ENCODE data around the gene ITGB1BP1. TPM values are rescaled to one million over a fixed set of nuclear protein-coding genes. Genes with fewer than 3 reads are reported as not detected.

Gene ITGB1BP1
- total RNA-seq, 1 experiment from 2014 or later: 68.1 TPM

DNA sequence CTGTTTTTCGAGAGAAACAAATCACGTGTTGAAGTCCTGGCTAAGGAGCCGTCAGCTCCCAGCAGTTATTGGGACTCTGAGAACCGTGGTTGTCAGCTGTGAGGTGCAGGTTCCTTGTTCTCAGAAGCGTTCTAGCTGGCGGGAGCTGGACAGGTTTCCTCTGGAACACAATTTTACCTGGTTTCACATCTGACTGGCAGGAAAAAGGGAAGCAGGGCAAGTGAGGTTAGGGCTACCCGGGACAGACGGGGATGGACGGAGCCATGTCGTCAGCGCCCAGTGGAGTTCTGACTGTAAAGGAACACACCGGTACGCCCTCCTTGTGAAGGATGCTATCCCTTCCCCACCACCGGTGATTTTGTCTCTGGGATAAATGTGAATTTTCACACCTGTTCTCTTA, 26.1 kb downstream of the ITGB1BP1 start:
- no TSS peak for BruUV-seq (replicated peaks)
- Histone ChIP-seq H3K27ac (no peak overlapping the region), H3K9me3 (ENCODE audit: insufficient read depth, low read depth) (no peaks in the 10 kb centered on the region), H3K4me3 (no peak overlapping the region), H3K79me2 (ENCODE audit: low read depth) (no peaks in the 10 kb centered on the region), H3K36me3 (ENCODE audit: low read depth) (peaks cover 39% of the 10 kb centered on the region), H3K4me2 (no peak overlapping the region), H2AFZ (no peak overlapping the region), H3K9me2 (ENCODE audit: insufficient read depth) (no peaks in the 10 kb centered on the region), H3F3A (ENCODE audit: insufficient read depth, low read depth) (peaks cover 57% of the 10 kb centered on the region), H3K27me3 (ENCODE audit: insufficient read depth, low read depth) (no peaks in the 10 kb centered on the region), H4K20me1 (ENCODE audit: insufficient read depth) (no peaks in the 10 kb centered on the region; the same call in 1 of the 2 replicates), H3K4me1 (replicated peaks; ENCODE audit: insufficient read depth) (peaks cover 24% of the 10 kb centered on the region)
- DNase-seq: no peak
- CTCF ChIA-PET: no interaction called here
- intact Hi-C loops (cut with micrococcal nuclease; ENCODE audit: unreplicated experiment): no loop called here
- TF ChIP-seq EZH2 (IDR thresholded peaks at IDR 0.05; ENCODE audit: low read depth): no peak
- TF ChIP-seq CTCF (conservative IDR thresholded peaks at IDR 0.05): no peak
- POLR2A ChIA-PET (ENCODE audit: unreplicated experiment): no interaction called here

DNA sequence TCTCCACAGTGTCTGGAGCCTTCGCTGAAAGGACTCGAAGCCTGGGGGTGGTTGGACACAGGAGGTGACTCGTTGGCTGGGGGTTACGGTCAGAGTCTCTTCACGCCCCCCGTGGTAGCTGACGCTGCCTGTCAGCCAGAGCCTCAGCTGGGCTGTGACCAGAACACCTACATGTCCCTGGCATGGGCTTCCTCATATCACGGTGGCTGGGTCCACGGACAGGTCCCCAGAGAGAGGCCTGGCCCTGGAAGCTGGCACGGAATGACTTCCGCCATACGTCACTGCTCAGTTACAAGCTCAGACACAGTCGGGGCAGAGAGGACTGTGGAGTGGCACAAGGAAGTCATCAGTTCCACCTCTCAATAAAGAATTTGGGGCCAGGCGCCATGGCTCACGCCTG, 28.5 kb downstream of the ITGB1BP1 start:
- Histone ChIP-seq H3K9me3 (ENCODE audit: insufficient read depth, low read depth) (no peaks in the 10 kb centered on the region), H3K4me1 (replicated peaks; ENCODE audit: insufficient read depth) (peaks cover 9% of the 10 kb centered on the region; the same call in 1 of the 2 replicates), H3K4me2 (no peak overlapping the region), H3K27ac (no peak overlapping the region), H3K27me3 (ENCODE audit: insufficient read depth, low read depth) (no peaks in the 10 kb centered on the region), H3K36me3 (ENCODE audit: low read depth) (peaks cover 43% of the 10 kb centered on the region), H3K9me2 (ENCODE audit: insufficient read depth) (no peaks in the 10 kb centered on the region), H4K20me1 (ENCODE audit: insufficient read depth) (no peaks in the 10 kb centered on the region; the same call in 1 of the 2 replicates), H3K4me3 (no peak overlapping the region), H2AFZ (no peak overlapping the region), H3K79me2 (ENCODE audit: low read depth) (no peaks in the 10 kb centered on the region), H3F3A (ENCODE audit: insufficient read depth, low read depth) (peaks cover 59% of the 10 kb centered on the region)
- ChIA-PET CTCF (no interaction called here), POLR2A (ENCODE audit: unreplicated experiment) (no interaction called here)
- no peak for DNase-seq
- no peak for TF ChIP-seq CTCF (conservative IDR thresholded peaks at IDR 0.05)
- no peak for TF ChIP-seq EZH2 (IDR thresholded peaks at IDR 0.05; ENCODE audit: low read depth)
- intact Hi-C loops (cut with micrococcal nuclease; ENCODE audit: unreplicated experiment): no loop called here
- BruUV-seq (replicated peaks): no TSS peak

DNA sequence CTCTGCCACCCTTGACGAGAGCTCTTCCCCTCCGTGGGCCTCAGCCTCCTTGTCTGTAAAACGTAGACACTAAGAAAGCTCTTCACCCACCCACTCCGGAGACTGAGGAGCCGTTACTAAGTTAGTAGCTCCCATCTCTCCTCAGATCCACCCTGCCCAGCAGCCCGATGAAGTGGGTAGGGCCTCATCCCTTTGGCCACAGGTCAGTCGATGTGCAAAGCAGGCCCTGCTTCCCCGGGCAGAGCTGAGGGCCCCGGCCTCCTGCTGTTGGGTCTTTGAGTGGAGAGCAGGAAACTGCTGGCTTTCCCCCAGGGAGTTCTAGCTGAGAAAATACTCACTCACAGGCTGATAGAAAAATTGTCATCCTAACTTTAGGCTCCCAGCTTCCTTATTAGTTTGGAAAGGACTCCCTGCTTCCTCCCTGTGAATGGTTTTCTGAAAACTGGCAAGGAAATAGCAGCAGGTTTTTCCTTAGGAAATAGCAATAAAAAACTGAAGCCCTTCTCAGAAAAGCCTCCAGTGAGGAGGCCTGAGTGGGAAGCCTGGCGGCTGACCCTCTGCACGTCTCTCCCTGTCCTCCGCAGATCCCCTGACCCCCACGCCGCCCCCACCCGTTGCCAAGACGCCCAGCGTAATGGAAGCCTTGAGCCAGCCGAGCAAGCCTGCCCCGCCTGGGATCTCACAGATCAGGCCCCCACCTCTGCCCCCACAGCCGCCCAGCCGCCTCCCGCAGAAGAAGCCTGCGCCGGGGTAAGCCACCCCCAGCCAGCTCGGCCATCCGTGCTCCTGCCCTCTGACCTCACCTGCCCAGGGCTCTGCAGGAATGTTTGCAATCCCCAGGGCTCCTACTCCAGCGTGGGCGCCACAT, 30.2 kb downstream of the ITGB1BP1 start:
- no peak for DNase-seq
- Histone ChIP-seq H3K4me1 (replicated peaks; ENCODE audit: insufficient read depth) (0 out of 2 replicates have a peak, but pooled peaks cover 4% of the 10 kb centered on the region), H3K9me2 (ENCODE audit: insufficient read depth) (no peaks in the 10 kb centered on the region), H3F3A (ENCODE audit: insufficient read depth, low read depth) (peaks cover 42% of the 10 kb centered on the region), H4K20me1 (ENCODE audit: insufficient read depth) (no peaks in the 10 kb centered on the region; the same call in 1 of the 2 replicates), H3K27me3 (ENCODE audit: insufficient read depth, low read depth) (no peaks in the 10 kb centered on the region), H3K36me3 (ENCODE audit: low read depth) (peaks cover 50% of the 10 kb centered on the region), H2AFZ (no peak overlapping the region), H3K27ac (no peak overlapping the region), H3K79me2 (ENCODE audit: low read depth) (peaks cover 2% of the 10 kb centered on the region; the same call in 1 of the 2 replicates), H3K9me3 (ENCODE audit: insufficient read depth, low read depth) (no peaks in the 10 kb centered on the region), H3K4me3 (no peak overlapping the region), H3K4me2 (no peak overlapping the region)
- ChIA-PET POLR2A (ENCODE audit: unreplicated experiment) (no interaction called here), CTCF (no interaction called here)
- TF ChIP-seq CTCF (conservative IDR thresholded peaks at IDR 0.05) (no peak), EZH2 (IDR thresholded peaks at IDR 0.05; ENCODE audit: low read depth) (no peak)
- intact Hi-C loops (cut with micrococcal nuclease; ENCODE audit: unreplicated experiment): loop anchor here (1.0 kb wide), 1 partner anchor 45 kb away; no protein-coding TSS in a partner anchor
- no TSS peak for BruUV-seq (replicated peaks)

Measured in PC-9 (cell line).